Endometrial microvascular endothelial cells (primary cell): ENCODE measurements around the gene RABEP1. TPM values are rescaled to one million over a fixed set of nuclear protein-coding genes. Genes with fewer than 3 reads are reported as not detected.
"Not testable (repeated sequence)": the region's sequence is repeated elsewhere in the genome, so short reads cannot be mapped to it uniquely, and the experiment has no call there.

Experiments used
- in situ Hi-C: cut with HindIII; loops from 2 replicates; pipeline ENCODE4 v1.10.0; 2017; ENCODE audit warnings: low sequenced_read_pairs, low pct_unique_long_range_greater_than_20kb; ENCODE audit errors: inconsistent ontology term
- total RNA-seq: library from RNA; depleted of rRNA; stranded (reverse); fragments of >200 nt; gene quantifications from one replicate; pipeline ENCODE4 v1.2.3, GENCODE V29; 2015; ENCODE audit errors: inconsistent ontology term

The RABEP1 gene, protein sequence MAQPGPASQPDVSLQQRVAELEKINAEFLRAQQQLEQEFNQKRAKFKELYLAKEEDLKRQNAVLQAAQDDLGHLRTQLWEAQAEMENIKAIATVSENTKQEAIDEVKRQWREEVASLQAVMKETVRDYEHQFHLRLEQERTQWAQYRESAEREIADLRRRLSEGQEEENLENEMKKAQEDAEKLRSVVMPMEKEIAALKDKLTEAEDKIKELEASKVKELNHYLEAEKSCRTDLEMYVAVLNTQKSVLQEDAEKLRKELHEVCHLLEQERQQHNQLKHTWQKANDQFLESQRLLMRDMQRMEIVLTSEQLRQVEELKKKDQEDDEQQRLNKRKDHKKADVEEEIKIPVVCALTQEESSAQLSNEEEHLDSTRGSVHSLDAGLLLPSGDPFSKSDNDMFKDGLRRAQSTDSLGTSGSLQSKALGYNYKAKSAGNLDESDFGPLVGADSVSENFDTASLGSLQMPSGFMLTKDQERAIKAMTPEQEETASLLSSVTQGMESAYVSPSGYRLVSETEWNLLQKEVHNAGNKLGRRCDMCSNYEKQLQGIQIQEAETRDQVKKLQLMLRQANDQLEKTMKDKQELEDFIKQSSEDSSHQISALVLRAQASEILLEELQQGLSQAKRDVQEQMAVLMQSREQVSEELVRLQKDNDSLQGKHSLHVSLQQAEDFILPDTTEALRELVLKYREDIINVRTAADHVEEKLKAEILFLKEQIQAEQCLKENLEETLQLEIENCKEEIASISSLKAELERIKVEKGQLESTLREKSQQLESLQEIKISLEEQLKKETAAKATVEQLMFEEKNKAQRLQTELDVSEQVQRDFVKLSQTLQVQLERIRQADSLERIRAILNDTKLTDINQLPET
- 31.2 TPM for total RNA-seq

DNA sequence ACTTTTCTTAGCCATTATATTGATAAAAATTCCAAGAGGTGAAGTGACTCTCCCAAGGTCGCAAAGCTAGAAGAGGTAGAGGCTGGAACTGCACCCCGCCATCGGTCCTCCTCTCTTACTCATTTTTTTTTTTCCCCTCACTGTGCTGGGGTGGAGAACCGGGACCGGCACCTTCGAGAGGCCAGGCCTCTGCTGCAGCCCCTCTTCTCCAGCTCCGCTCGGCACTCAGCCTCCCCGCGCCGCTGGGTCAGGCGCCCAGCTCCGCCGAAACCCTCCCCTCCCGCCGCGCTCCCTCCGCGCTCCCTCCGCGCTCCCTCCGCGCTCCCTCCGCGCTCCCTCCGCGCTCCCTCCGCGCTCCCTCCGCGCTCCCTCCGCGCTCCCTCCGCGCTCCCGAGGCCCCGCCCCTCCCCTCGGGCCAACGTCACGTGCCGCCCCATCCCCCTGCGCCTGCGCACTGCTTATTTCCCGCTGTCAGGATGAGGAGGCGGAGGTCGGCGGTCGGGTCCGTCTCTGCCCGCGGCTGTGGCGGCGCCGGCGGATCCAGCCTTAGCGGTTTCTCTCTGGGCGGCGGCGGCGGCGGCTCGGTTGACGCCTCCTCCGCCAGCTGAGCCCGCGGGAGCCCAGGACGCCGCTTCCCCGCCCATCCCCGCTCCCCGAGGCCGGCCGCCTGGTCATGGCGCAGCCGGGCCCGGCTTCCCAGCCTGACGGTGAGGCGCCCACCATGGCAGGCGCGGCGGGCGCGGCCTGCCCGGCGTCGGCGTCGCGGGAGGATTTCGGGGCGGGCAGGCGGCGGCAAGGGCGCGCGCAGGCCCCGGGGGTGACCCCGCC is at the start of gene RABEP1:
Gene RABEP1, plus strand, starts transcription at position 471 of the 828 bp plus-strand sequence. Its CDS starts 203 bp downstream, at position 674.
- in situ Hi-C loops: no loop called here

DNA sequence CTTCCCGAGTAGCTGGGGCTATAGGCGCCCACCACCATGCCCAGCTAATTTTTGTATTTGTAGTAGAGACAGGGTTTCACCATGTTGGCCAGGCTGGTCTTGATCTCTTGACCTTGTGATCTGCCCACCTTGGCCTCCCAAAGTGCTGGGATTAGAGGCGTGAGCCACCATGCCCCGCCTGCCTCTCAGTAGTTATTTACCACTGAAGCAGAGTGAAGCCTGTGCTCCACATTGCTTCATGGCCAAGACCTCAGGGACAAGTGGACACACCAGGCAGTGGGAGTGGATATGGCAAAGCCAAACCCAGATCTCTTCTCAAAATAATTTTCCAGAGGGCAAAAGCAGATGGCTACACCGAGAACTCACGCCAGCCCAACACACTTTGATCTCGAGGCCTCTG is 48.6 kb upstream of the RABEP1 start:
- in situ Hi-C loops: not testable (repeated sequence)

DNA sequence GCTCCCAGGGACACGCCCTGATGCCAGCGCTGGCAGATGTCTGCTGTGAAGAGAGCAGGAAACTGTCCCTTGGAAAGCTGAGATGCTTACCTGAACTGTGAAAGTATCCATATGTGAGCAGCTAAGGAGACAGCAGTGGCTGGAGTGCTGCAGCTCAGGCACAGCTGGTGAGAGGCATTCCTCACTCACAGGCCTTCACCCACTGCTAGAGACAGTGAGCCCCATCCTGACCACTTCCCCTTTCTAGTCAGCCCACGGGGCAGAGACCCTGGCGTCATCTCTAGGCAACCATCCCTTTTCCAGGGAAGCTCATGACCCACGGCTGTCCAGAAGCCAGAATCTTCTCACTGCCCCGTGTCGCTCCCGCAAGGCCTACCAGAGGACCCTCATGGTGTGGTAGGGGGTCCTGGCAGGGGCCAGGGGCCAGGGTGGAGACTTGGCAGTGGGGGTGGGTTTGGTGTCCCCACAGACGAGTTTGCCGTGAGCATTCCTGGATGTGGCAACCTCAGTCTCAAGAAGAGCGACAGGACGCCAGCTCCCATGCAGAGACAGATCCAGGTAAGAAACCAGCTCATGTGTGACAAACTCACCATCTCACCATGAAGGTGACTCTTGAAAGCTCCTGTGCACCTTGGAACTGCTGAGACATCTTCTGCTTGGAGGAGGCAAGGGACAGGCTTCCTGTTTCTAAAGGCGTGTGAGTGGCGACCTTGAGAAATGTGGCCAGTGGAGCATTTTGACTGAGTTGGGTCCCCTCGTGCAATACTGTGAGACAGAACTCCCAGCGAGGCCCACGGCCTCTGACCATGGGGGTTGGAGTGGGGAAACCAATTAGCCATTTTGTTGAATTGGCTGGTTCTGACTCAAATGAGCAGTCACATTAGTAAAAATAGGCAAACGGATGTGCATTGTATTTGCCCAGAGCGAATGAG is 47.2 kb upstream of the RABEP1 start, which contains the start of gene SCIMP:
Gene SCIMP, minus strand, starts transcription at position 216 of the 932 bp plus-strand sequence. Its CDS starts 105 bp downstream, at position 111.
- in situ Hi-C loops: no loop called here

DNA sequence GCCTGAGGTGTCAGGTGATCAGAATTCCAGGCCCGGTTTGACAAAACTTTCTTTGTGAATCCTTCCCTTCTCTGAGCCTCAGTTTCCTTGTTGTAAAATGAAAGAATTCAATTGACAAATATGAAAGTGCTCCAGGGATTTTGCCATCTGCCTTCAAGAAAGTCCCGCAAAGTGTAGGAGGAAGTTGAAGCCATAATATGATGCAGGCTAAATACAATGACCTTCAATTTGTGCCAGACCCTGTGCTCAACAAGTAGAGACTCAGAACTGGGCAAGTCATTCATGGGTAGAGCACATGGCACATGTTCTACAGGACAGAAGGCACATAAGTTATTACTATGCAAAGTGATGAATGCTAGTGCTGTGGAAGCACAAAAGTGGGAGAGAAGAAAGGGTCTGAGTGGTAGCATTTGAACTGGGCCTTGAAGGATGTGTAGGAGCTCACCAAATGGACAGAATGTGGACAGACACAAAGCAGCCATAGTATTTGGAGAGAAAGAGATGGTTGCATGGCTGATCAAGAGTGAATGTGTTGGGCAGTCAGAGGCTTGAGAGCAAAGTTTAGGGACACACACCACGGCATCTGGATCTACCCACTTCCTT is 45.0 kb upstream of the RABEP1 start:
- in situ Hi-C loops: no loop called here

DNA sequence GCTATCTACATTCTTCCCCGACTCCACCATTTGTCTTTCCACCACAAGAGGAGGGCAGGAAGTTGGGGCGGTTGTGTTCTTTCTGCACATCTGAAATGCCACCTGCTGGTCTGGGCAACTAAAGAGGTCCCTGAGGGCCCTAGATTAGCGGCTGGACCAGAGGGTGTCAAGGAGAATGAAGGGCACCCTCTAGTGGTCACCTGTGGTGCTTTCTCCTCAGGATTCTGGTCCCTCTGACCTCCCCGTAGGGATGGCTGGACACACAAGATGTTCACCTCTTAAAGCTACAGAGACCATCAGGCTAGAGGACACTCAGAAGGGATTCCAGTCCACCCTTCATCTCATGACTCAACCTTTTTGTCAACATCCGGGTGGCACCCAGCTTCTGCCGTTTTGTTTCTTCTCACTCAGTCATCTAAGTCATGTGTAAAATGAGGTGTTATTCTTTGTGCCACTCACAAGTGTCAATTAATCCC is 44.5 kb upstream of the RABEP1 start:
- in situ Hi-C loops: no loop called here

DNA sequence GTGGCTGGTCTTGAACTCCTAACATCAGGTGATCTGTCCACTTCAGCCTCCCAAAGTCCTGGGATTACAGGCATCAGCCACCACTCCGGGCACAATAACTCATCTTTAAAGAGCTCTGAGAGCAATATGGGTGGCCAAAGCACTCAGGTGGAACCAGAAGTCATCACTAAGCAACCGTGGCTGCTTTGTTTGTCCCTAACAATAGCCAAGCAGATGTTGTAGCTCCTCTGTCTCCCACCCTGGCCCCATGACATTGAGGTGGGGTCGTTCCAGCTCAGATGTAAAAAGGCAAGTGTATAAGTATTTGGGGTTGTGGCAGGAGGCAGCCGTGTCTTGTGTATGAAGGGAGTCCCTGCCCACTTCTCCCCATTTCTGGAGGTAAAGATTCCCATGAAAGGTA is 43.8 kb upstream of the RABEP1 start:
- in situ Hi-C loops: no loop called here

DNA sequence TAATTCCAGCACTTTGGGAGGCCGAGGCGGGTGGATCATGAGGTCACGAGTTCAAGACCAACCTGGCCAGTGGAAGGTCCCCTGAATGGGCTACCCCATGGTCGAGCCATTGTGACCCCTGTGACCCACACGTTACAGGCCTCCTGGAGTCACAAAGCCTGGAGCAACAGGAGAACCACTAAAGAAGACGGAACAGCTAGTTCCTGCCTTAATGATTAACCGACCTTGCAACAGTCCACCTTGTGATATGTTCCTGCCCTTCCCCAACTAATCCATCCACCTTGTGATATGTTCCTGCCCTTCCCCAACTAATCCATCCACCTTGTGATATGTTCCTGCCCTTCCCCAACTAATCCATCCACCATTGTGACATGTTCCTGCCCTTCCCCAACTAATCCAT is 42.3 kb upstream of the RABEP1 start:
- in situ Hi-C loops: not testable (repeated sequence)

DNA sequence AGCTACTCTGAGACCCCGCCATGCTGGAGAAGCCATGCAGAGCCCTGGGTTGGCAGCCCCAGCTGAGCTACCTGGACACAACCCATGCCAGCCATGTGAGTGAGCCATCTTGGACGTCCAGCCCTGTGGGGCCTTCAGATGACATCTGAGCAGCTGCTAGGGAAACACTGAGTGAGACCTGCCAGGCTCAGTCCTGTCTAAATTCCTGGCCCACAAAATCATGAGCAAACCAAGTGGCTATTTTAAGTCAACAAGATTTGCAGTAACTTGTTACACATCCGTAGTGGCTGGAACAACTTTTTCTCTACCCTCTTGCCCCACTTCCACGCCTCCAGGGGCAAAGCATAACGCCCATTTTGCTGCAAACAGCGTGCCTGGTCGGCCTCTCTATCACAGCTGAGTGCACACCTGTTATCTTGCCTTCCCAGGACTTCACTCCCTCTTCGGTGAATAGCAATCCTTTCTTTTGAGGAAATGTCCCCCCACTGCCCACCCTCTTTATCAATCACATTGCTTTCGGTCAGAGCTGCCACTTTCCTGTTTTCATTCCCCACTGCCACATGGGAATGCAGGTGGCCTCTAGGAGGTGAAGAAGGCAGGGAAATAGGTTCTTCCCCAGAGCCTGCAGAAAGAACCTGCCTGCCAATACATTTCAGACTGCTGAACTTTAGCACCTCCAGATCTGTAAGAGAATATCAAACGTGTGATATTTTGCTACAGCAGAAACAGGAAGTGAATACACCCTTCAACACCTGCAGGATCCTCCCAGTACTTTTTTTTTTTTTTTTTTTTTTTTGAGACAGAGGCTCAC is 40.0 kb upstream of the RABEP1 start:
- in situ Hi-C loops: no loop called here

DNA sequence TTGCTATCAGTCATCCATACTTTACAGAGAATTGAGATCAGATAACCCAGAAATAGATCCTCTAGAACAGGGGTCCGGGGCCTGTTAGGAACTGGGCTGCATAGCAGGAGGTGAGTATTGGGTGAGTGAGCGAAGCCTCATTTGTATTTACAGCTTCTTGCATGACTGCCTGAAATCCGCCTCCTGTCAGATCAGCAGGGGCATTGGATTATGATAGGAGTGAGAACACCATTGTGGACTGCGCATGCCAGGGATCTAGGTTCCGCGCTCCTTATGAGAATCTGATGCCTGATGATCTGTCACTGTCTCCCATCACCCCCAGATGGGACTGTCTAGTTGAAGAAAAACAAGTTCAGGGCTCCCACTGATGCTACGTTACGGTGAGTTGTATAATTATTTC is 34.5 kb upstream of the RABEP1 start:
- in situ Hi-C loops: no loop called here

DNA sequence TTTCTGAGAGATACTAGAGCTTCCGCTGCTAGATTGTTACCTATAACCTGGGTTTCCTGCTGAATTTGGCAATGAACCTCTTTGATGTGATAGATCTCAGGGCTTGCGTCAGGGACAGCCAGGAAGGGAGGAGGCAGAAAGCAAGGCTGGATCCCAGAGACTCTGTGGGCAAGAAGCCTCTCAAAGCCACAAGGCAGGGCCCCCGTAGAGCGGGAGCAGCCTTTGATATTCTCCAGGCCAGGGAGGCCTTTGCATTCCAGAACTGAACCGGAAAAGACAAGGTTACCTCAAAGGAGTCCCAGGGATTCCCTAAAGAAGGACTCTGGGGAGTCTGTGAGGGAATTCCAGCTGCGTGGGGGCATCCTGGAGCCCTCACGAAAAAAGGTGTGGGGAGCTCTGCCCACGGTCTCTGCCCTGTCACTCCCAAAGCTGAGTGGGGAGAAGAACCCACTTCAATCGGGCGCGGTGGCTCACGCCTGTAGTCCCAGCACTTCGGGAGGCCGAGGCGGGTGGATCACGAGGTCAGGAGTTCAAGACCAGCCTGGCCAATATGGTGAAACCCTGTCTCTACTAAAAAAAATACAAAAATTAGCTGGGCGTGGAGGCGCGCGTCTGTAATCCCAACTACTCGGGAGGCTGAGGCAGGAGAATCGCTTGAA is 33.1 kb upstream of the RABEP1 start:
- in situ Hi-C loops: no loop called here

DNA sequence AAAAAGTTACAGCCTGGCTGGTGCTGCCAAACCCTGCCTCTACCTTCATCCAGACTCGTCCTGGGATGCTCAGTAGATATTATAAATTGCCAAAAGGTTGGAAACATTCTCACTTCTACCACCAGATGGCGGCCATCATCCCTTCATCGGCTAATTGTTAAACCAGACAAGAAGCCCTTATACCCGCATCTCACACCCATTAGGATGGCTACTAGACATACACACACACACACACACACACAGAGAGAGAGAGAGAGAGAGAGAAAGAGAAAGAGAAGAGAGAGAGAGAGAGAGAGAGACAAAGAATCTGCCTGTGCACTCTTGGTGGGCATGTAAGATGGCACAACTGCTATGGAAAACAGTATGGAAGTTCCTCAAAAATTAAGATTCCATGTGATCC is 32.5 kb upstream of the RABEP1 start:
- in situ Hi-C loops: no loop called here

DNA sequence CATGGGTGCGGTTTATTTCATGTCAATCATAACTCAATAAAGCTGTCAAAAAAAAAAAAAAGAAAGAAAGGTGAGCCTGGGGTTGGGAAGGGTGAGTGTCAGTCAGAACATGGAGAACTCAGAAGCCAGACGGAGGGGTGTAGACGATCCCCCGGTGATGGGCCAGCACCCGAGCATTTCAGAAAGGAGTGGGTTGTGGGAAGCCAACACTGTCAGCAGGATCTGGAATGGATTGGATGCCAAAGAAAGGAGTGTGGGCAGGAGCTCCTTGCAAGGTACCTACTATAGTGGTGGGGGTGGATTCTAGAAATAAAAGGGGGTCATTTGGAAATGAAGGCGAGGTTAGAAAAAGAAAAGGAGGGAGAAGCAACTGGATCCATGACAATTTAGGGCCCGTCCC is 27.7 kb upstream of the RABEP1 start:
- in situ Hi-C loops: no loop called here

DNA sequence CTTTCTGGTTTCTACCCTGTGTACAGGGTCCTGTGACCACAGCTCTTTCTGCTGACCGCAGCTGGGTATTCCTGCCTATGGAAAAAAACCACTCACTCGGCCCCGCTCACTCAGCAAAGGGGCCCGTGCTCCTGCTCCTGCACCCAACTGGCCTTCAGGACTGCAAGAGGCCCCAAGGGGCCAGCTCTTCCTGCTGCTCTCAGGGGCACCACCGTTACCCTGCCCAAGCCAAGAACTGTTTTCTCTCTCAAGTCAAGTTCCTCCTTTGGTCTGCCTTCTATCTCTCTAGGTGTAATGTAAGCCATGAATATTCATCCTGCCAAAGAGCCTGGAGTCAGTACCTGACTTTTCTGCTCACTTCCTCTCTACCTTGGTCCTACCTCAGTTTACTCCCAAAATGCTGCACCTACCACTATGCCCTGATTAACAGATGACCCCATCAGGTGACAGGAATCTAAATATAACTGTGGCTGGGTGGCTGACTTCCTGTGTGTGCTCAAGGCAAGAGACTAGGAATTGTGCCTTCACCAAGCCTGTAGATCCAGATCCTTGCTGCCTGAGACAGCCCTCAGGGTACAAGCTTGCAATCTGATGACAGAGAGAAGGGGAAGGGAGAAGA is 27.1 kb upstream of the RABEP1 start:
- in situ Hi-C loops: no loop called here

DNA sequence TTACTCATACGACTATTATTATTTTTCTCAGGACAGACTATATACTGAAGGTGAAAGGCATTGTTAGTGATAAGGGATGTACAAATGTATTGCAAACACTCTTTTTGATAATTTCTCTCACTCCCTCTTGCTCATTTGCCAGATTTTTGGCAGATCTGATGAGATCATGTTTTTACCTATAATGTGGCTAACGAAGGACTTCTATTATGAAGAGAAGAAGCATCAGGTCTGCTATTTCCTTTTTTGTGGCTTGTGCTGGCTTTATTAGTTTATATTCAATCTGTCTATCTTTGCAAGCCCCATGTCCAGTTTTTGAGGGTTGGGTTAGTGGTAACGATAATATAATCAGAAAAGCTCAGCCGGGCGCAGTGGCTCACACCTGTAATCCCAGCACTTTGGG is 25.0 kb upstream of the RABEP1 start:
- in situ Hi-C loops: no loop called here

DNA sequence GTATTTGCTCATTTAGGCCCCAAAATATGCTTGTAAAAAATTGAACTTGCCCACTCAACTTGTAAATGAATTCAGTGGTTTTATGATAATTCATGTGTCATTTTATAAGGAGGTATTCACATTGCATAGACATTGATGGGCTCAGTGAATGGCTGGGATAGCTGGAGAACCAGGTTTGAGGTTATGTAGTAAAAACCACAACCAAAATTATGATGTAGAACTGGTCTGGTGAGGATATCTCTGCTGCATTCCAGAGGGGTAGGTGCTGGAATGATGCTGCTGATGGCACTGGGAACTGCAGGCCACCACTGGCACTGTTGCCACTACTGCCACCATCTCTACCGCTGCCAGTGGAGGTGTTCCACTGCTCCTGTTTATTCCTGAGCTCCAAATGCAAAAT is 21.5 kb upstream of the RABEP1 start:
- in situ Hi-C loops: no loop called here

DNA sequence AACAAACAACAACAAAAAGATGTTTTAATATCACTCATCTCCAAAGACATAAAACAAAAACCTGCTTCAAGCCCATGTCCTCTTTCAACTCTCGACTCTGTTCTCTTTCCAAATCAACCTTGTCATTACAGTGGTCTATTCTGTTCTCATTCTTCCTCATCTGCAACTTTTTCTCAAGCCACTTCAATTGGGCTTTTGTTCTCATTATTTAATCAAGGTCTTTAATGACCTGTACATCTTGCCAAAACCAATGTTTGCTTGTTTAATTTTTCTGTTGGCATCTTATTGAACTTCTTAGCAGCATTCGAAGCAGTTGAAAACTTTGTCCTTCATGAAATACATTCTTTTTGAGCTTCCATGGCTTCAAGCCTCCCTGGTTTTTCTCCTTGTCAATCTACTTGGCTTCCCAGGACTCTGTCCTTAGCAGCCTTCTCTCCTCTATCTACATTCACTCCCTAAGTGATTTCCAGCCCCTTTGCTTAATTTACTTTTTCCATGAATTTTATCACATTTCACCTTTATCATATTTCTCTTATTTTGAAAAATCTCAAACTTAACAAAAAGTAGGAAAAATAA is 19.6 kb upstream of the RABEP1 start:
- in situ Hi-C loops: no loop called here
